HG03196 (cell line): ENCODE results near the gene TRAPPC2L.
"Not testable (repeated sequence)": the region's sequence is repeated elsewhere in the genome, so short reads cannot be mapped to it uniquely, and the experiment has no call there.

Experiments used
- ATAC-seq: cut with Tn5 transposase; IDR thresholded peaks from one replicate; pipeline ENCODE4 v1.9.1; 2021; ENCODE audit not compliant: unreplicated experiment

The TRAPPC2L gene

GRCh38 chr16:88818575-88818874, 38.4 kb upstream of the TRAPPC2L start:
- no peak for ATAC-seq

GRCh38 chr16:88819126-88819525, 37.8 kb upstream of the TRAPPC2L start:
- no peak for ATAC-seq

- ATAC-seq, result no peak
Observed at GRCh38 chr16:88820385-88821025, 36.4 kb upstream of the TRAPPC2L start.

GRCh38 chr16:88821168-88821850, 35.6 kb upstream of the TRAPPC2L start:
- no peak for ATAC-seq

- no peak for ATAC-seq
Observed at GRCh38 chr16:88822281-88823040, 34.5 kb upstream of the TRAPPC2L start.

- not testable (repeated sequence) for ATAC-seq
Observed at GRCh38 chr16:88823646-88824045, 33.3 kb upstream of the TRAPPC2L start.

- no peak for ATAC-seq
Observed at GRCh38 chr16:88824256-88825077, 32.5 kb upstream of the TRAPPC2L start.

GRCh38 chr16:88825146-88825545, 31.8 kb upstream of the TRAPPC2L start:
- no peak for ATAC-seq

- no peak for ATAC-seq
Observed at GRCh38 chr16:88826070-88826840, 30.7 kb upstream of the TRAPPC2L start.

GRCh38 chr16:88827727-88828126, 29.2 kb upstream of the TRAPPC2L start:
- no peak for ATAC-seq

GRCh38 chr16:88828711-88829110, 28.2 kb upstream of the TRAPPC2L start:
- ATAC-seq, result no peak

- no peak for ATAC-seq
Observed at GRCh38 chr16:88830258-88830657, 26.7 kb upstream of the TRAPPC2L start.

- ATAC-seq, result no peak
Observed at GRCh38 chr16:88830783-88831182, 26.1 kb upstream of the TRAPPC2L start.

- ATAC-seq, result no peak
Observed at GRCh38 chr16:88831838-88832237, 25.1 kb upstream of the TRAPPC2L start.

- no peak for ATAC-seq
Observed at GRCh38 chr16:88833086-88833485, 23.8 kb upstream of the TRAPPC2L start.

GRCh38 chr16:88834670-88835069, 22.3 kb upstream of the TRAPPC2L start:
- no peak for ATAC-seq

- ATAC-seq, result no peak
Observed at GRCh38 chr16:88835383-88835782, 21.5 kb upstream of the TRAPPC2L start.

- no peak for ATAC-seq
Observed at GRCh38 chr16:88835818-88836217, 21.1 kb upstream of the TRAPPC2L start.

GRCh38 chr16:88836791-88837190, 20.1 kb upstream of the TRAPPC2L start:
- ATAC-seq, result no peak

GRCh38 chr16:88837806-88838205, 19.1 kb upstream of the TRAPPC2L start:
- ATAC-seq, result no peak

GRCh38 chr16:88838566-88838965, 18.4 kb upstream of the TRAPPC2L start:
- ATAC-seq, result no peak
